Islet of Langerhans (tissue), 1 donor: ENCODE measurements around the gene GP1BB.

Source experiments
- FAIRE-seq: peaks from one replicate; lab custom pipeline; 2011; peaks lifted over from hg19 to GRCh38; lab: Jason Lieb, UNC

The GP1BB gene

DNA sequence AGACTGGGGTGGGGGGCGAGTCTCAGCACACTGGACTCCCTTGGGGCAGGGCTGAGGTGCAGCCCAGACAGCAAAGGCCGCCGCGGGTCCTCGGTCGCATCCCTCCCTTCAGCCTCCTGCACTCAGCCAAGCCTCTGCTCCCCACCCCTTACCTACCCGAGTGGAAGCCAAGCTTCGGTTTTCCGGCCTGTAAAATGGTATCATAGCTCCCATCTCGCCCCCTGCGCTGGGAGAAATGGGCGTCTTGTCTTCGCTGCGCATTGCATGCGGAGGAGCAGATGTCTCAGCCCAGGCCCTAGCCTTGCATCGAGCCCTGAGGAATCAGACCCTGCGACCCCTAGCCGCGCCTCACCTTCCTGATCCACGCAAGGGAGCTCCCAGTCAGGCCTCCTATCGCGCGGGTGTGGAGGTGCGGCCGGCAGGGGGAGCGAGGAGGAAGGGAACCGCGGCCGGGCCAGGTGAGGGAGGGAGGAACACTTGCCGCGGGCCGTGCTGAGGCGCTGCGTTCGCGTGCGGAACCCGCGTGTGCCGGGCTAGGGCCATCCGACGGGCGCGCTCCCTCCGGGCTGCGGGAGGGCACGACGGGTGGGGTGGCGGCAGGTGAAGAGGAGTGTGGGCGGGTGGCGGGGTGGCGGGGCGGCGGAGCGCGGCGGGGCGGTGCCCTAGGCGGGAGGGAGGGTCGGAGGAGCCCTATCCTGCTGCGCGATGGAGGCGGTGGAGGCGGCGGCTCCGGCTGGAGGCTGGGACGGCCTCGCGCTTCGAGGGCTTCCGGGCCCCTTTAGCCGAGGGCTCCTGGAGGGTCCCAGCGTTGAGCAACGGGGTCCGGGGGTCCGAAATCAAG lies 33.2 kb downstream of the GP1BB start:
- no peak for FAIRE-seq

- FAIRE-seq, result no peak
Measured at GRCh38 chr22:19757140-19757984, 34.0 kb downstream of the GP1BB start.

GRCh38 chr22:19757985-19758895 lies 34.9 kb downstream of the GP1BB start:
- no peak for FAIRE-seq

DNA sequence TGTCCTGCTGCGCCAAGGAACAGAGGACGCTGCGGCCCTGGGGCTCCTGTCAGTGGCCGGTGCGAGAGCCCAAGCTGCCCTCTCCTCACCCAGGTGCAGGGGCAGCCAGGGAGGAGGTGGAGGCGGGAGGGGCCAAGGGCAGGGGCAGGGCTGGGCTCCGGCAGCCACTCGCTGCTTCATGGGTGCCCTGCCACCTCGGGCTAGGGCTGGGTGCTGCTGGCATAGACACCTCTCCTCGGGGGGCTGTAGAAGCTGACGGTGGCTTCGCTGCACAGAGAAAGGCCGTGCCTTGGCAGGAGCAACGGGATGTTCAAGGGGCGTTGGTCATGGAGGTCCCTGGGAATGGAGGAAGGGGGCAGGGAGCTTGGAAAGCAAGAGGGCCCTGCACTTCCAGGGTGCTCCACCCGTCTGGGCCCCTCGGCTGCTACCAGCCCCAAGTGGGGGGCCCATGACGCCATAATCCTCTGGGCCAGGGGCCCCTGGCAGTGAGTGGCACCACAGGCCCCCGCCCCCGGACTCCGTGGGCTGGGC lies 35.6 kb downstream of the GP1BB start:
- no peak for FAIRE-seq

- FAIRE-seq, result no peak
Measured at GRCh38 chr22:19759427-19760057, 36.2 kb downstream of the GP1BB start.

GRCh38 chr22:19760058-19760950 lies 37.0 kb downstream of the GP1BB start, which contains the start of gene TBX1:
Gene TBX1 (plus strand): TSS chr22:19760778. CDS start chr22:19760844, 66 bp downstream.
- no peak for FAIRE-seq

DNA sequence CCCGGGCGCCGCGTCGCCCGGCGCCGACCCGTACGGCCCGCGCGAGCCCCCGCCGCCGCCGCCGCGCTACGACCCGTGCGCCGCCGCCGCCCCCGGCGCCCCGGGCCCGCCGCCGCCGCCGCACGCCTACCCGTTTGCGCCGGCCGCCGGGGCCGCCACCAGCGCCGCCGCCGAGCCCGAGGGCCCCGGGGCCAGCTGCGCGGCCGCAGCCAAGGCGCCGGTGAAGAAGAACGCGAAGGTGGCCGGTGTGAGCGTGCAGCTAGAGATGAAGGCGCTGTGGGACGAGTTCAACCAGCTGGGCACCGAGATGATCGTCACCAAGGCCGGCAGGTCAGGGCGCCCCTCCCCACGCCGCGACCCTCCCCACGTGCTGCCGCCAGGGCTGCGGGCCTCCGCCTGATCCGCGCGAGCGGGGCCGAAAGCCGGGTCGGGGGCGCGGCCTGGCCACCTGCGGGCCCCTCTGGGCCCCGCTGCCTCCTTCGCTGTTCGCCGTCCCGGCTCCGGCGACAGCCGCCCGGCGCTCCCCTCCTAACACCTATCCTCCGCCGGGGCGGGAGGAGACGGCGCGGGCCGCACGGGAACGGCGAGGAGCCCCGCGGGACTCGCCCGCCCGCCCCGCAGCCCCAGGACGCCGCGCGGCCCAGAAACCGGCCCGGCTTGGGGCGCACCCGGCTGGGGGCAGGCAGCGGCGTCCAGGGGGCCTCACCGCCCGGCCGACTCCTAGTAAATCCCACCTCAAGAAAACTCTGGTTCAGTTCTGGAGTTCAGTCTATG lies 37.8 kb downstream of the GP1BB start:
- no peak for FAIRE-seq

DNA sequence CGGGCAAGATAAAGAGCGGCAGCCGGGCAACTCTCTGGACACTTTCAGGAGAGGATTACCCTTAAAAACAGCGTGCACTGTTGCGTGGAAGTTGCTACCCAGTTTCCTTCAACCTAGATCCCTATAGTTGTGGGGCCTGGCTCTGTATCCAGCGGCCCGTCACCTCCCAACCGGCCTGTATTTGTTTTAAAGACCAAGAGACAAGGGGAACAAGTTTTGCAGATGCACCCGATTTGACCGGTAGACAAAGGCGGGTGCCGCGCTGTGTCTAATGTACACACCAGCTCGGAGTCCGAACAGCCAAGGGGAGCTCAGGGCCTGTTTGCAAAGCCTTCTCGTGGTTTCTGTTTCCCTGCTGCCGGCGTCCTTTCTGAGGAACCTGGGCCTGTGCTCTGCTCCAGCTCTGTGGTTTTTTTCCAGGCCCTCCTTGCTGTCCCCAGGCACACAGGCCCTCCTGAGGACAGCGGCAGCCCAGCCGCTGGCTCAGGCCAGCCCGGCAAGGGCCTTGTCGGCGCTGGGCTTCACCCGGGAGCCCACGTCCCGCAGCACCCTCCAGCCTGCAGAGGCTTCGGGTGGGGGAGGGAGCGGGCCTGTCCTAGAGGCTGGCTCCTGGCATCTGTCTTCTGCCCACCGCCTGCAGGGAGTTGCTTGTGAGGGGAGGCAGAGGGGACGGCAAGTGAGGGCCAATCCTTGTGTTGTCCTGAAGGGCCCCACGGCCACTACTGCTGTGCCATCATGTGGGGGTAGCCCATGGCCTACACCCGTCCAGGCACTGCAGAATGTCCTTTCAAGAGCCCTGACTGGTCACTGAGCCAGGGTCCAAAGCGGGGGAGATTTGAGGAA lies 38.6 kb downstream of the GP1BB start:
- FAIRE-seq, result no peak

GRCh38 chr22:19762568-19763457 lies 39.5 kb downstream of the GP1BB start:
- FAIRE-seq, result no peak

GRCh38 chr22:19763458-19764298 lies 40.3 kb downstream of the GP1BB start:
- FAIRE-seq, result no peak

DNA sequence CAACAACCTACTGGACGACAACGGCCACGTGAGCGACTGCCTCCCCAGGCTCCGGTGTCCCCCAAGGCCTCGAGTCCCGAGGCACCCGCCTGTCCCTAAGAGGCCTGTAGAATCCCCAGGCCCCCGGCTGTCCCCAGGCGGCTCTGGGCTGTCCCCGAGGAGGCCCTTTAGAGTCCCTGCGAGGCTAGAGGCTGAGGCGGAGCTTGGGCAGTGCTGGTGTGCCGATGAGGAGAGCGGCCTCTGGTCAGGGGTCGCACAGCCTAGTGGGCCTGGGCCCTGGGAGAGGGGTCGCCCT lies 40.9 kb downstream of the GP1BB start:
- no peak for FAIRE-seq

- no peak for FAIRE-seq
Measured at GRCh38 chr22:19764636-19765476, 41.5 kb downstream of the GP1BB start.

DNA sequence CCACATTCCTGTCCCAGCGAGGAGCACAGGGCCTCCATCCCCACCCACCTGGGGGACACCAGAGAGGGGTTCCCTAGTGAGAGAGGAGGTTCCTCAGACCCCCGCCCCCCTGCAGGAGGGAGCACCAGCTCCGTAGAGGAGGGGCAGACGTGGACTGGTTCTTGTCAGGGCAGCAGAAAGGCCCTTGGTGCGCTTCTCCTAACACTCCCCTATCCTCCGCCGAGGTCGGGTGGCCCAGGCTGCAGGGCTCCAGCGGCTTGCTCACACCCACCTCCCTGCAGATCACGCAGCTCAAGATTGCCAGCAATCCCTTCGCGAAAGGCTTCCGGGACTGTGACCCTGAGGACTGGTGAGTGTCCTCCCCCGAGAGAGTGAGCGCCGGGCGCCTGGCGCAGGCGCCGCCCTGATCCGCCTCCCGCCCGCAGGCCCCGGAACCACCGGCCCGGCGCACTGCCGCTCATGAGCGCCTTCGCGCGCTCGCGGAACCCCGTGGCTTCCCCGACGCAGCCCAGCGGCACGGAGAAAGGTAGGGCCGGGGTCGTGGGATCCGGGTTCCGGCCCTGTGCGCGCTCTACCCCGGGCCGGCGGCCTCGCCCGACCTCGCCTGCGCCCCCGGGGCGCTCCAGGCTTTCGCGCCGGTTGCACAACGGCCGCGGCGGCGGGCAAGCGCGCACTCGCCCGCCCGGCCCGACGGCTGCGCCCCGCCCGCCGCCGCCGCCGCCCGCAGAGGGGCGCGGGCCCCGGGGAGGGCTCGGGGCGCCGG lies 42.3 kb downstream of the GP1BB start:
- no peak for FAIRE-seq

- FAIRE-seq, result no peak
Measured at GRCh38 chr22:19766240-19766510, 42.8 kb downstream of the GP1BB start.
